CD4-positive, alpha-beta T cell treated with Interleukin-12 subunit alpha and Interleukin-12 subunit beta, for 1 hour (primary cell): ENCODE measurements around the gene ATRN.
"Not testable (repeated sequence)": the region's sequence is repeated elsewhere in the genome, so short reads cannot be mapped to it uniquely, and the experiment has no call there.

Experiments used
- DNase-seq: peaks from one replicate; pipeline ENCODE4 v3.0.0-alpha.2; 2020

The ATRN gene

DNA sequence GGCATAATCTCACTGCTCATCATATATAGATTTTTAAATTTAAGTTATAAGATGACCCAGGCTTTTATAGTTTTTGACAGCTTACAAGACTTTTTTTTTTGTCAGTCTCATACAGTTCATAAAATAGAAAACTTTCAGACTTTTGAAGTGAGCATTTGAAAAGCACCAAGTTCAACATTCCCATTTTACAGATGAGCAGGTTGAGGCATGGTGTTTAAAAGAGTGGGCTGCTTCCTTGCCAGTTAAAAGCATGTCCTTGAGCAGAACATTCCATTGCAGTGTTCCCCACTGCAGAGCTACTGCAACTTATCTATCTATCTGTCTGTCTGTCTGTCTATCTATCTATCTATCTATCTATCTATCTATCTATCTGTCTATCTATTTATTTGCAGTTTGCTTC lies 105.5 kb downstream of the ATRN start:
- no peak for DNase-seq

DNA sequence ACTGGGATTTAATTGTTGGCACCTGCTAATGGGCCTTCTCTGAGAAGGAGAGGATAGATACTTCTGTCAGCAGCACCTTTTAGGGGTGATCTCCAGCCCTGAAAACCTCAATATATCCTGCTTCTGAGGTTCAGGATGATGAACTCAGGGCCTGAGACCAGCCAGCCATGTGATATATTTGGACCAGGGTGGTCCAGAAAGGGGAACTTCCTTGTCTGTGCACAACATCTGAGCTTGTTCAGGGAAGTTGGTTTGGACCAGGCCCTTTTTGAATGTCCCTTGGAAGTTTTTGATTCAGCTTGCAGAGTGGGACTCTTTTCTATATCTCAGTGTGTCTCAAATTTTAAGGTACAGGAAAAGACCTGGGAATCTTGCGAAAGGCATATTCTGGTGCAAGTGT lies 106.5 kb downstream of the ATRN start:
- no peak for DNase-seq

DNA sequence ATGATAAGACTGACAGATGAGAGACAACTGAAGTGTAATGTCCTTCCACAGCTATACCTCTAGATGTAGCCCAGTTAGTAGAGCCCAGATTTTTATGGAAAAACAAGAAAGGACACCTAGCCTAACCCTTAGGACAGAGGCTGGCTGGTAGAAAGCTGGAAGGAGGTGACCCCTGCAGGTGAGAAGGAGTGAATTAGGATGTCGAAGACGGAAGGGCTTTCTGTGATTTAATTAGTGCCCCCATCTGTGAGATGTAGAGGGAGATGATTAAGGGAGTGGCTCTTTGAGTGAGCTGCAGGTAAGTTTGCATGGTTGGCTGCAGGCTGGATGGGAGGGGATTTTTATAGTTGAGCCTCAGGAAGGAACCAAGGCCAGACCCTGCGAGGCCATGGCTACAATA lies 109.6 kb downstream of the ATRN start:
- DNase-seq, result no peak

DNA sequence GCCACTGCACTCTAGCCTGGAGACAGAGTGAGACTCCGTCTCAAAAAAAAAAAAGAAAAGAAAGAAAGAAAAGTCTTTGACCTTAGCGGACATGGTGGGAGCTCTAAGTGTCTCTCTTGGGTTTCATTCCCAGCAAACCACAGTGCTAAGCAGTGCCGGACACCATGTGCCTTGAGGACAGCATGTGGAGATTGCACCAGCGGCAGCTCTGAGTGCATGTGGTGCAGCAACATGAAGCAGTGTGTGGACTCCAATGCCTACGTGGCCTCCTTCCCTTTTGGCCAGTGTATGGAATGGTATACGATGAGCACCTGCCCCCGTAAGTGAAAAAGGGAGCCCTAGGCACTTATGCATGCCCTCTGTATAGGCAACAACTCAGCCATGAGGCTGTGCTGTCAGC lies 112.9 kb downstream of the ATRN start:
- no peak for DNase-seq

DNA sequence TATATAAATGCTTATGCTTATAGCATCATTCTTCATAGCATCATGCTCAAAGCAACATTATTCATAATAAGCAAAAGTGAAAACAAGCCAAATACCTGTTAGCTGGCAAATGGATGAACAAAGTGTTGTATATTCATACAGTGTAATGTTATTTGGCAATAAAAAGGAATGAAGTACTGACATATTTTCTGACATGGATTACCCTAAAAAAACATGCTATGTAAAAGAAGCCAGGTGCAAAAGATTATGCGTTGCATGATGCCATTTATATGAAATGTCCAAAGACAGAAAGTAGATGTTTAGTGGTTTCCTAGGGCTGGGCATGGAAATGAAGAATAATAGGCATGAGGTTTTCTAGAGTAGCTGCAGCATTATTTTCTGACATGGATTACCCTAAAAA lies 115.3 kb downstream of the ATRN start:
- DNase-seq, result no peak

DNA sequence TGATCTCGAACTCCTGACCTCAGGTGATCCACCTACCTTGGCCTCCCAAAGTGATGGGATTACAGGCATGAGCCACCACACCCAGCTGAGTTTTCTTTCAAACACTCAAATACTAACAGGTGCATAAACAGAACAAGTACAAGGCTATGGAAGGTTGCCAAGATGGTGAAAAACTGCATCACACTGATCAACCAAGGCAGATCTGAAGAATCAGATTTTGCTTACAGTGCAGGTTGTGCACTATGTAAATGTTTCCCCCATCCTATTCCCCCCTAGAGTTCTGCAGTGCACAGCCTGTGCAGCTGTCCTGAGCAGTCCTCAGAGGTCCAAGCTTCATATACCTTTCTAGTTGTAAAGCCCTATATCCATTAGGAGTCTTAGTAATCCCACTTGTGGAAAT lies 119.3 kb downstream of the ATRN start:
- no peak for DNase-seq

DNA sequence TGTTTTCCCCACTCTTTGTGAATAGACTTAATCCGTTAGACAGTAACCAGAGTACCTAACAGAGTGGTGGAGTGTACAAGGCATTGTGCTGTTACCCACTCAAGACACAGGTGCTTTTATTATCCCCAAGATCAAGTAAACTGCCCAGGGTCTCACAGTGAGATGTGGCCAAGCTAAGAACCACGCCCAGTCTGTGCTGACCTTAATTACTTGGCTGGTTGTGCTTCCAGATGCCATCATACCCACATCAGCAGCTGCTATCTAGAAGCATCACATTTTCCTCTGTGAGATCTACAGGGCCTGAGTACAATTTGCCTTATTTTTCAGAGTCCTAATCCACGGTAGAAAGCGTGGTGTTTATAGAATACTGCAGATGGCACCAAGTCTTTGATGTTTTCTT lies 122.1 kb downstream of the ATRN start:
- no peak for DNase-seq

DNA sequence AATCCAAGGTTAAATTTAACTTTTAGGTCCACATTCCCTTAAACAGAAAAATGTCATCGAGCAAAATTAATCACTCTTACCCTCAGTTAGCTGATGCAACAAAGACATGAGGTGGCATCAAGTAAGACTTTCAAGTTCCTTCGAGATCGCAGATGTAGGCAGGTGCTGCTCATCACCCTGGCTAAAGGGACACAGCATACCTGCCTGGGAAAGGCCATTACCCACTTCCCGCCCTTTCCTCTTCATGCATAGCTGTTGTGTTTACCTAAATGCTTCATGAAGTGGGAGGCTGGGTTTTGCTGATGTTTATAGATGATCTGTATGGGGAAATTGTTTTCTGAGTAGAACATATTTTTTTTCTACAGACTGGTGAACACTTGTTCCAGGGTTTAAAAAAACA lies 124.7 kb downstream of the ATRN start:
- DNase-seq, result no peak

DNA sequence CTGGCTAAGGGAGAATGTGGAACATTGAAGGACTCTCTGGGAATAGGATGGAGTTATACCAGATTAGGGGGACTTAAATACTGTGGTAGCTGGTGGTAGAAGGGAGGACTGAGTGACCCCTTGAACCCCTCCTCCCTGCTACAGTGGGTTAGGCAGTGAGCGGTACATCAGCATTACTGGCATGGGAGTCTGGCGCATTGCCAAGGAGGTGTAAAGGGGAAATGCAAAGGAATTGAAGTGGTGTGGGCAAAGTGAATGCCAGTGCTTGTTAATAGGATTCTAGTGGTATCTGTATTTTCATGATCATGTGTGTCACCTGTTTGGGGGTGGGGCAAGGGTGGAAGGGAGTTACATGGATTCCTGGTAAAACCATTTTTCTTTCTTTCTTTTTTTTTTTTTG lies 132.3 kb downstream of the ATRN start:
- no peak for DNase-seq

DNA sequence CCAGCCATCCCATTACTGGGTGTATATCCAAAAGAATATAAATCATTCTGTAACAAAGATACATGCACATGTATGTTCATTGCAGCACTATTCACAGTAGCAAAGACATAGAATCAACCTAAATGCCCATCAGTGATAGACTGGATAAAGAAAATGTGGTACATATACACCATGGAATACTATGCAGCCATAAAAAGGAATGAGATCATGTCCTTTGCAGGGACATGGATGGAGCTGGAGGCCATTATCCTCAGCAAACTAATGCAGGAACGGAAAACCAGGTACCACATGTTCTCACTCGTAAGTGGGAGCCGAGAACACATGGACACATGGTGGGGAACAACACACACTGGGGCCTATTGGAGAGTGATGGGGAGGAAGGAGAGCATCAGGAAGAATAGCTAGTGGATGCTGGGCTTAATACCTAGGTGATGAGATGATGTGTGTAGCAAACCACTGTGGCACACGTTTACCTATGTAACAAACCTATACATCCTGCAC lies 134.6 kb downstream of the ATRN start:
- not testable (repeated sequence) for DNase-seq

DNA sequence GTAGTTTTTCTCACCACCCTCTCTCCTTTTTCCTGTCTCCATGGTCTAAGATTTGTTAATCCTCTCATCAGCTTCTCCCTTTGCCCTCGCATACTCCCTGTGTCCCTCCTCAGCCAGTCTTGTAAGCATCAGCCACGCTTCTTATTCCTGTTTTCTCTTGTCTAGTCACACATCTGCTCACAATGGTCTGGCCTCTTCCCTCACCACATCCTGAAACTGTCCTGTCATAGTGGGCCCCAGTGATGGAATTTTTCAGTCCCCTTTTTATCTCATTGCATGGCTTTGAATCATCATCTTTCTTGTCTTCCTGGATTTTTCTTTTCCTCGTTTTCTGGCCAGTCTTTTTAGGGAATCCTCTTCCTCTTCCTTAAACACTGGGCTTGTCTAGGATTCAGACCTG lies 135.2 kb downstream of the ATRN start:
- DNase-seq, result no peak

DNA sequence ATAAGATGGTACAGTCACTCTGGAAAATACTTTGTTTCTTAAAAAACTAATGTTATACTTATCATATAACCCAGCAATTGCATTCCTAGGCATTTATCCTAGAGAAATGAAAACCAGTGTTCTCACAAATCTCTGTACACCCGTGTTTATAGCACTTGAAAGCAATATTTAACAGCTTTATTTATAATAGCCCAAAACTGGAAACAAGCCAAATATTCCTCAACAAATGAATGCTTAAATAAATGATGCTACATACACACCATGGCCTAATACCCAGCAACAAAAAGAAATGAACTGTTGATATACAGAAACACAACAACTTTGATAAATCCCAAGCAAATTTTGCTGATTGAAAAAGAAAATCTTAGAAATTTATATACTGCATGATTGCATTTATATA lies 141.1 kb downstream of the ATRN start:
- DNase-seq, result no peak

DNA sequence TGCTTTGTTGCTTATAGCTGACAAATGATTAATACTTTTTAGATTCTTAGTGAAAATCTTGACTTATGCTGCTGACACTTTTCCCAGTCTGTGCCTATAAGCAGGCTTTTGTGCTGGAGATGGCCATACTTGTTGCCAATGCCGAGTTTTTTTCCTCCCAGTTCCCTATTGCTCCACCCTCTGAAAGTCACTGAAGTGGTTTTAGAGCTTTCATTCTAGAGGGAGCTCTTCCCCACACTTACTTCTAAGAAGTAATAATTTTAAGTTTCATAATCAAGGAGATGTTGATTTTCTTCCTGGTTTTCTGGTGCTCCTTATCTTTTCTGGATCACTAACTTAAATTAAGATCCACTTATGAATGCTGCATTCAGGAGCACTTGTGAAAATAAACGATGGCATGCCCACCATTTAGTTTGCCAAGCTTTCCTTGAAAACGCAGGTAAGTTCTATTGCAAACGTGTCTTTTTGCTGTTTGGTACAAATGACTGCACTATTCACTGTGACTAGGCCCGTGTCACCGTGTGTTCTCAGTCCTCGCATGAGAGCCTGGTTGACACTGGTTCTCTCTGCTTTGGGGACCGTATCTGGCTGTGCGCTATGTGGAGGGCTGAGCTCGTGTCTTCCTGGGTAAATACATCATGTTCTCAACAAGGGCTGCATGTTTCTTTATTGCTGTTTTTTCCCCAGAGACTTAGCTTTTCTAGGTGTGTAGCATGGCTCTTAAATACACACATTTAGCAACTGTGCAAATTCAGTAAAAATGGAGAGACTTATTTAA lies 142.2 kb downstream of the ATRN start:
- no peak for DNase-seq

DNA sequence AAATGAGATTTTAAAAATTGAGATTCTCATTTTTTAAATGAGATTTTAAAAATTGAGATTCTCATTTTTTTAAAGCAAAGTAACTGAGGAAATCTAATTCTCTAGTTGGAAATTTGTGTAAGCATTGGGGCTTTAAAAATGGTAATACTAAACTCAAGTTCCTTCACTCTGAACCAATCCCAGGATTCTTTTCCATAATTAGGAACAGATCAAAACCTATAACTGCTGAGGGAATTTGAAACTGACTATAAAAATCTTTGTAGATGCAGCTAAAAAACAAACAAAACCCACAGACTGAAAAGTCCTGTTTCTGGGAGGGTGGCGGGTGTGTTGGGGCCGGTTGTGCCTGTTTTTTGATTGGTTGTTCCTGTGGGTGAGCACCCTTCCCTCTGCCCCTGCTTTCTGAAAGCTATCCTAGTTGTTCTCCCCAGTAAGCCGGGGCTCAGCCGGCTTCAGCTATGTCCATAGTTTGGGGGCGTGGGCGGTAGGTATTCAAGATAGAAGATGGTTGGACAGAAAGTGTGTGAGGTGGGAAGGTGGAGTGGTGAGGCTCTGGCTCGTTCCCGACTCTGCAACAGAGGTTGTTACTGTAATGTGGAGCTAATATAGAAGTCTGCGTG lies 143.1 kb downstream of the ATRN start:
- DNase-seq, result no peak

DNA sequence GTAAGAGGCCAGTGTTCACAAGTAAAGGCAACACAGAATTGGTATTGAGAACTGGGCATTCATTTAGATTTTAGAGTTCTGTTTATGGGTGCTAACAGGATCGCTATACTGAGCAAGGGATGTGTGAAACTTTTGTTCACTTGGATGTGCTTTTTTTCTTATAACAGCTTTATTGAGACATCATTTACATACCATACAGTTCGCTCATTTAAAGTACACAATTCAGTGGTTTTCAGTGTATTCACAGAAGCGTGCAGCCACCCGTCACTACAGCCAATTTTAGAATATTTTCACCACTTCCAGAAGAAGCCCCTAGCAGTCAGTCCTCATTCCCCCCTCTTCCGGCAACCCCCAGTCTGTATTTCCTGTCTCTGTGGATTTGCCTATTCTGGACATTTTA lies 143.6 kb downstream of the ATRN start:
- no peak for DNase-seq

DNA sequence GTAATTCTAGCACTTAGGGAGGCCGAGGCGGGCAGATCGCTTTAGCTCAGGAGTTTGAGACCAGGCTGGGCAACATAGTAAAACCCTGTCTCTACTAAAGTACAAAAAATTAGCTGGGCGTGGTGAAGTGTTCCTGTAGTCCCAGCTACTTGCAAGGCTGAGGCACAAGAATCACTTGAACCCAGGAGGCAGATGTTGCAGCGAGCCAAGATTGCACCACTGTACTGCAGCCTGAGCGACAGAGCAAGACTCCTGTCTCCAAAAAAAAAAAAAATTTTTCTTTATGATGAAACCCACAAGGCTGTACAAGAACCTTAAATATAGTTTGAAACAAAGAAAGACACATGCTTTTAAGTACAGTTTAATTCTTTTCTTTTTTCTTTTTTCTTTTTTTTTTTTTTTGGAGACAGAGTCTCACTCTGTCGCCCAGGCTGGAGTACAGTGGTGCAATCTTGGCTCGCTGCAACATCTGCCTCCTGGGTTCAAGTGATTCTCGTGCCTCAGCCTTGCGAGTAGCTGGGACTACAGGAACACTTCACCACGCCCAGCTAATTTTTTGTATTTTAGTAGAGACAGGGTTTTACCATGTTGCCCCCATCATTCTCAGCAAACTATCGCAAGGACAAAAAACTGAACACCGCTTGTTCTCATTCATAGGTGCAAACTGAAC lies 144.5 kb downstream of the ATRN start:
- not testable (repeated sequence) for DNase-seq

DNA sequence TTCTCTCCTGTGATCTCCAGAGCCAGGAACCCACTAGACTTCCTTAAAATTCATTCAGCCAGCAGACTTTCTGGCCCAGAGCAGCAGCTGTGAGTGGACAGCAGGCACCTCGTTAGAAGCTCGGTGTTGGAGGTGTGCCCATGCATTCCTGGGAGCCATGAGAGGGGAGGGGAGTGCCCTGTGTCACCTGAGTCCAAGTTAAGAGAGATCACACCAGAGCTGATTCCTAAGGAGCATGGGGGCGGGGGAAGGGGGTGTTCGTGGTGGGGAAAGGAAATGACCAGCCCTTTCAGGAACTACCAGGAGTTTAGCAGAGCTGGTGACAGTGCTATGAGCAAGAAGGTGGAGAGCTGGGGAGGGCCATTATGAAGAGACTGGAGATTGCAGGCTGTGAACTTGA lies 145.4 kb downstream of the ATRN start:
- no peak for DNase-seq

DNA sequence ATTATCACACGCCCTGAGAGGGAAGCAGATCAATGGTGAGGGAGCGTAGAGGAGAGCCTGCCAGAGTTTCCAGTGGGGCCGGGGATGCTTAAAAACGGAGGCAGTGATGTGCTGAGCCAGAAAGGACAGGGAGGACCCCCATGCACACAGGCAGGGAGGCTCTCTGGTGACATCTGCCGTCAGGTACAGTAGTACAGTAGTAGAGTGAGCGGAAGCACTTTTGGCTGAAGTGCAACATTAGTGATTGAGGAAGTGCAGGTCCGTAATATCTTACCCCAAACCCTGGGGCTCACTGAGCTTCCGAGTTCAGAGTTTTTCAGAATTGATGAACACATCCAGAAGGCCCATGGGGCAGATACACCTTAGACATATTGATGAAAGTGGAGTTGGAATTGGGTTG lies 150.3 kb downstream of the ATRN start:
- DNase-seq, result no peak

DNA sequence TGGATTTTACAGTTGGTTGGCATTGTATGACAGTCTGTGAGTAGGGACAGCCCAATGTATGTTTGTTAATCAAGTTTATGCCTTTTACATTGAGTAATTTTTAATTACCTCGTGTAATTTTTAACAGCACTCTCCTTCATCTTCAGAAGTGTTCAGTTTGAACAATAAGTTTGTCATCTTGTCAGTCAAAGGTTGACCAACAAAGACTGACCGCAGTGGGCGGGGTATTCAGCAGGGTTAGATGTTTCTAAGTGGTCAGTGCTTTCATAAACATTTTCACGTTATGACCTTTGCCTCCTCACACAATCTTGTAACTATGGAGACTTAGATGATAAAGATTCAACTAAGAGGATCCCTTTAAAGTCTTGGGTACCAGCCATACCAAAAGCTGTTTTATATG lies 151.6 kb downstream of the ATRN start:
- DNase-seq, result no peak

DNA sequence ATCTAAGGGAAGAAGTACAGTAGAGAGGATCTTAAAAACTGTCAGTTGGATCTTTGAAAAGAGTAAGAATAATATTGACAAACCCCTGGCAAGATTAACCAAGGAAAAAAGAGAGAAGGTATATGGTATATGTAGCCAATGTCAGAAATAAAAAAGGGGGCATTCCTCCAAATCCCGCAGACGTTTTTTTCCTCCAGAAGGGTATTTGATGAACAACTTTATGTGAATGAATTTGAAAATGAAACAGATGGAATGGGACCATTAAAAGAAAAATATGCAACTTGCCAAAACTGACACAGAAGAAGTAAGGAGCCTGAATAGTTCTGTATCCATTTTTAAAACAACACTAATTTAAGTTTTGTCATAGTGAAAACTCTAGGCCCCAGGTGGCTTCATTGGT lies 156.7 kb downstream of the ATRN start:
- DNase-seq, result no peak

DNA sequence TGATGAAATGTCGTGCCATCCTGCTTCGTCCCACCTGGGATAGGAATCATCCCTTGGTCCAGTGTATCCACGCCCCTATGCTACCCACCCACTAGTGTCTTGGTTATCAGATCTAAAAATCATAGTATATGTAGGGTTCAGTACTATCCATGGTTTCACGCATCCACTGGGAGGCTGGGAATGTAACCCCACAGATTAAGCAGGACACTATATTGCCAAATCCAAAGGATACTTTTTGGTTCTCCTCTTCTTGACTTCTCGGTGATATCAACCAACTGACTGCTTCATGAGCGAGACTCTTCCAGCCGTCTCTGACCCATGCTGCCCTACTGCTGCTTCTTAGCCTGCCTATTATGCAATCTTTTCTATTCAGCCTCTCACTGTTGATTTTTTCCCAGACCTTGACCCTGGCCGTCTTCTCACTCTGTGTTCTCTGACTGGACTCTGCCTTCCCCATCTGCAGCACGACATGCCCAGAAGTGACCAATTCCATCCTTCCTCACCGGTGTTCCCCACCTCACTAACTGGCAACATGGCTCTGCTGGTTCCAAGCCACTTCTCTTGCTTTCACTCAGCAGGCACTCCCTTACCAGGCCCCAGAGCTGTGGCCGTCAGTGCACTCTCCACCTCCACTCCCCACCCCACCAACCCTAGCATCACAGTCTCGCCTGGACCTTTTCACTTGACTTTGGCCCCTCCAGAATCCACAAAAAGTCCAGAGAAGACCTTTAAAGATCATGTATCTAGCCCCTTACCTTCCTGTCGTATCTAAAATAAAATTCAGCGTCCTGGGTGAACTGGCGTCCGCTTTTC lies 157.9 kb downstream of the ATRN start:
- no peak for DNase-seq

DNA sequence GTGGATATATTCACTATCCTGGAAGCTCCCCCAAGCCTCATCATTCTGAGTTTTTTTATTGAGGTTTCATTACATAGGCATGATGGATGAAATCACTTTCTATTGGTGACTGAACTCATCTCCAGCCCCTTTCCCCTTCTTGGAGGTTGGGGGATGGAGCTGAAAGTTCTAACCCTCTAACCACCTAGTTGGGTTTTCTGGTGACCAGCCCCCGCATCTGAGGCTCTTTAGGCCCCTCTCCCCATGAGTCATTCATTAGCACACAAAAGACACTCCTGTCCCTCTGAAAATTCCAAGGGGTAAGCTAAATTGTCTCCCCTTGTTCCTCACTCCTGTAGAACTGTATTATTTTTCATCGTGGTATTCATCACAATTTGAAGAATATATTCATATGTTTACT lies 159.1 kb downstream of the ATRN start:
- DNase-seq, result no peak

DNA sequence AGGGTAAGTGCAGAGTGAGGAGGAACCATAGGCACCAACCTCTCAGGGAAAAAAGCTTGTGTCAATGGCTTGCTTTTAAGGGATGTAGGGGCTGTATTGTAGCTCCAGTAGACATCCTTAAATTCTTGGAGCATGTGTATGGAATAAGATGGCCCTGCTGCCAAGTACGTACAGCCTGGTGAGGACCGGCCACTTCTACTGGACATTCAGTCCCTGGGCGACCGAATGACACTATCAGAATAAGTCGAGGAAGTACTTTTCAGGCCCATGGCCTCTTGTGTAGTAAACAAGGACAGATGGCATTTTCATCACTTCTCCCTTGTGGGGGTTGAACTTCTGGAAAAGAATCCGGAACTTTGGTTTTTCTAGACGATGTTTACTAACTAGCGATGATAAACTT lies 159.6 kb downstream of the ATRN start:
- no peak for DNase-seq
